ENCODE data around the gene HLA-DPA1.
"Not testable (repeated sequence)": the region's sequence is repeated elsewhere in the genome, so short reads cannot be mapped to it uniquely, and the experiment has no call there.

HLA-DPA1 gene

GRCh38 chr6:33069021-33069738 lies 4.3 kb downstream of the HLA-DPA1 start:
- no peak for DNase-seq (ENCODE audit: low read depth)
- no peak for TF ChIP-seq CTCF (IDR thresholded peaks at IDR 0.05; ENCODE audit: low read depth, low read length, missing control alignments)
- in situ Hi-C loops (cut with HindIII; ENCODE audit: low sequenced_read_pairs), result no loop called here
- H3K4me3 ChIP-seq (ENCODE audit: low read depth, low read length), result no peak overlapping the region

GRCh38 chr6:33066917-33067521 lies 6.4 kb downstream of the HLA-DPA1 start:
- DNase-seq (ENCODE audit: low read depth), result no peak
- in situ Hi-C loops (cut with HindIII; ENCODE audit: low sequenced_read_pairs), result no loop called here
- H3K4me3 ChIP-seq (ENCODE audit: low read depth, low read length), result no peak overlapping the region
- TF ChIP-seq CTCF (IDR thresholded peaks at IDR 0.05; ENCODE audit: low read depth, low read length, missing control alignments), result no peak

- no peak overlapping the region for H3K4me3 ChIP-seq (ENCODE audit: low read depth, low read length)
- DNase-seq (ENCODE audit: low read depth), result no peak
- in situ Hi-C loops (cut with HindIII; ENCODE audit: low sequenced_read_pairs), result no loop called here
- no peak for TF ChIP-seq CTCF (IDR thresholded peaks at IDR 0.05; ENCODE audit: low read depth, low read length, missing control alignments)
Observed at GRCh38 chr6:33065312-33065711, 8.1 kb downstream of the HLA-DPA1 start.

- TF ChIP-seq CTCF (IDR thresholded peaks at IDR 0.05; ENCODE audit: low read depth, low read length, missing control alignments), result no peak
- in situ Hi-C loops (cut with HindIII; ENCODE audit: low sequenced_read_pairs), result no loop called here
- no peak overlapping the region for H3K4me3 ChIP-seq (ENCODE audit: low read depth, low read length)
- DNase-seq (ENCODE audit: low read depth), result no peak
Observed at GRCh38 chr6:33064723-33065122, 8.7 kb downstream of the HLA-DPA1 start.

- in situ Hi-C loops (cut with HindIII; ENCODE audit: low sequenced_read_pairs); DNase-seq (ENCODE audit: low read depth); H3K4me3 ChIP-seq (ENCODE audit: low read depth, low read length): not testable (repeated sequence)
Observed at GRCh38 chr6:33063435-33063834, 10.0 kb downstream of the HLA-DPA1 start.

GRCh38 chr6:33061987-33062386 lies 11.5 kb downstream of the HLA-DPA1 start:
- no peak for TF ChIP-seq CTCF (IDR thresholded peaks at IDR 0.05; ENCODE audit: low read depth, low read length, missing control alignments)
- in situ Hi-C loops (cut with HindIII; ENCODE audit: low sequenced_read_pairs), result no loop called here
- H3K4me3 ChIP-seq (ENCODE audit: low read depth, low read length), result no peak overlapping the region
- no peak for DNase-seq (ENCODE audit: low read depth)

All from astrocyte of the cerebellum (primary cell).